GM23338 (cell line): ENCODE measurements around the gene FAM90A1. TPM values are rescaled to one million over a fixed set of nuclear protein-coding genes. Genes with fewer than 3 reads are reported as not detected.
"Not testable (repeated sequence)": the region's sequence is repeated elsewhere in the genome, so short reads cannot be mapped to it uniquely, and the experiment has no call there.

Experiments
- ATAC-seq: fragments of 200-7000 bp; cut with Tn5 transposase; 3 replicates; pipeline ENCODE4 v1.9.1; 2020
- DNase-seq: peaks from one replicate; pipeline ENCODE4 v3.0.0-alpha.2; 2015; ENCODE audit warnings: low spot score
- H2AFZ ChIP-seq: fragments of 200-600 bp; sonication (generic); 2 replicates; pipeline ENCODE4 v1.8.0; 2016; ENCODE audit warnings: antibody characterized with exemption, mild to moderate bottlenecking, moderate library complexity
- H3F3A ChIP-seq: fragments of 200-600 bp; sonication (generic); replicated peaks from 2 replicates; pipeline ENCODE4 v1.8.0; 2017; ENCODE audit warnings: antibody characterized with exemption, mixed run types, low read depth
- H3K27ac ChIP-seq: fragments of 200-600 bp; sonication (generic); 2 replicates; pipeline ENCODE4 v1.6.1; 2016; ENCODE audit warnings: low read depth
- H3K27me3 ChIP-seq: fragments of 200-600 bp; sonication (generic); 2 replicates; pipeline ENCODE4 v1.8.0; 2016; ENCODE audit warnings: mild to moderate bottlenecking, mixed run types, moderate library complexity; ENCODE audit not compliant: insufficient read depth
- H3K36me3 ChIP-seq: fragments of 200-600 bp; sonication (generic); 2 replicates; pipeline ENCODE4 v1.8.0; 2016; ENCODE audit warnings: mild to moderate bottlenecking; ENCODE audit not compliant: insufficient read depth
- H3K4me1 ChIP-seq: fragments of 200-600 bp; sonication (generic); 2 replicates; pipeline ENCODE4 v1.8.0; 2016; ENCODE audit warnings: mild to moderate bottlenecking, moderate library complexity; ENCODE audit not compliant: insufficient read depth
- H3K4me2 ChIP-seq: fragments of 200-600 bp; sonication (generic); 2 replicates; pipeline ENCODE4 v1.7.1; 2017; ENCODE audit warnings: mixed run types
- H3K4me3 ChIP-seq: fragments of 200-600 bp; sonication (generic); 2 replicates; pipeline ENCODE4 v1.6.1; 2016; ENCODE audit warnings: mixed run types
- H3K79me2 ChIP-seq: fragments of 200-600 bp; sonication (generic); replicated peaks from 2 replicates; pipeline ENCODE4 v1.8.0; 2017; ENCODE audit warnings: mild to moderate bottlenecking; ENCODE audit not compliant: insufficient read depth
- H3K9me2 ChIP-seq: fragments of 200-600 bp; sonication (generic); 2 replicates; pipeline ENCODE4 v1.8.0; 2017; ENCODE audit not compliant: insufficient read depth
- H4K20me1 ChIP-seq: fragments of 200-600 bp; sonication (generic); replicated peaks from 2 replicates; pipeline ENCODE4 v1.8.0; 2017; ENCODE audit warnings: mild to moderate bottlenecking; ENCODE audit not compliant: insufficient read depth
- H3K27ac Mint-ChIP-seq: 2 replicates; pipeline ENCODE4 v1.8.0; 2020; ENCODE audit warnings: inconsistent platforms, mild to moderate bottlenecking, moderate library complexity, mixed read lengths
- H3K27me3 Mint-ChIP-seq: 3 replicates; pipeline ENCODE4 v1.8.0; 2022; ENCODE audit warnings: low read depth, mild to moderate bottlenecking, moderate library complexity, mixed read lengths, inconsistent platforms; ENCODE audit not compliant: insufficient read depth, poor library complexity
- H3K36me3 Mint-ChIP-seq: 3 replicates; pipeline ENCODE4 v1.8.0; 2021; ENCODE audit warnings: low read depth, mild to moderate bottlenecking, inconsistent platforms, moderate library complexity, mixed read lengths
- H3K4me1 Mint-ChIP-seq: 3 replicates; pipeline ENCODE4 v1.8.0; 2020; ENCODE audit warnings: mild to moderate bottlenecking, inconsistent platforms, mixed read lengths
- H3K4me3 Mint-ChIP-seq: 3 replicates; pipeline ENCODE4 v1.8.0; 2021; ENCODE audit warnings: moderate library complexity, mild to moderate bottlenecking, inconsistent platforms, mixed read lengths
- H3K9me3 Mint-ChIP-seq: 3 replicates; pipeline ENCODE4 v1.8.0; 2020; ENCODE audit warnings: moderate library complexity, mild to moderate bottlenecking, inconsistent platforms, mixed read lengths
- POLR2AphosphoS5 ChIP-seq: IDR thresholded peaks from 2 replicates; pipeline ENCODE4 v1.6.1; 2016; ENCODE audit warnings: antibody characterized with exemption, low read depth
- polyA plus RNA-seq: library from polyadenylated mRNA; unstranded; fragments of >200 nt; fragmentation: Nextera tagmentation; extraction: Ambion mirVana; gene quantifications from 2 replicates; pipeline ENCODE4 v1.2.1, GENCODE V29; 2016
- total RNA-seq: library from RNA; depleted of rRNA; stranded (reverse); fragments of >200 nt; shearing (Covaris generic); gene quantifications from 2 replicates; pipeline ENCODE4 v1.2.3, GENCODE V29; 2014

Gene FAM90A1
- total and polyA plus RNA-seq, 2 experiments from 2014 or later, result 0.14 TPM; not detected in 1

- Histone ChIP-seq H2AFZ (peak overlapping the region; percentile 96), H3K27ac (peak overlapping the region; percentile 73; the same call in 1 of the 2 replicates)
- peak overlapping the region; percentile 84 for H3K27ac Mint-ChIP-seq
Observed at GRCh38 chr12:8243682-8244161, 16.3 kb upstream of the FAM90A1 start.

GRCh38 chr12:8242880-8243681 is 15.7 kb upstream of the FAM90A1 start:
- Histone ChIP-seq H3K4me2 (peak overlapping the region; percentile 88), H3K4me3 (peak overlapping the region; percentile 85), H2AFZ (peak overlapping the region; percentile 52; the same call in 1 of the 2 replicates), H3K27ac (peak overlapping the region; percentile 69; the same call in 1 of the 2 replicates)
- peak overlapping the region; percentile 92 for H3K4me3 Mint-ChIP-seq
- not testable (repeated sequence) for H3K9me2 ChIP-seq, H3K36me3 Mint-ChIP-seq, H3K4me1 ChIP-seq, H3F3A ChIP-seq, H3K36me3 ChIP-seq, H3K27me3 ChIP-seq, H3K79me2 ChIP-seq, H4K20me1 ChIP-seq, H3K9me3 Mint-ChIP-seq
- DNase-seq (peak; percentile 95), ATAC-seq (peak; percentile 100)
- peaks cover 20% of the 10 kb centered on the region for H3K4me1 Mint-ChIP-seq
- peak; percentile 59 for TF ChIP-seq POLR2AphosphoS5
- H3K27ac Mint-ChIP-seq, result peak overlapping the region; percentile 99
- H3K27me3 Mint-ChIP-seq, result peaks cover 11% of the 10 kb centered on the region

More at GRCh38 chr12:8243682-8244161, 16.3 kb upstream of the FAM90A1 start:
- peak; percentile 71 for TF ChIP-seq POLR2AphosphoS5
- not testable (repeated sequence) for H3K4me1 ChIP-seq, H3F3A ChIP-seq, H3K79me2 ChIP-seq, H4K20me1 ChIP-seq, H3K27me3 ChIP-seq, H3K36me3 ChIP-seq, H3K36me3 Mint-ChIP-seq, H3K9me2 ChIP-seq, H3K9me3 Mint-ChIP-seq
- ATAC-seq, result peak; percentile 24; the same call in 2 of the 3 replicates
- DNase-seq, result peak; percentile 96
- Histone ChIP-seq H3K4me2 (peak overlapping the region; percentile 97), H3K4me3 (peak overlapping the region; percentile 95)
- H3K4me3 Mint-ChIP-seq, result peak overlapping the region; percentile 92
- H3K27me3 Mint-ChIP-seq, result peaks cover 12% of the 10 kb centered on the region
- H3K4me1 Mint-ChIP-seq, result peaks cover 20% of the 10 kb centered on the region

DNA sequence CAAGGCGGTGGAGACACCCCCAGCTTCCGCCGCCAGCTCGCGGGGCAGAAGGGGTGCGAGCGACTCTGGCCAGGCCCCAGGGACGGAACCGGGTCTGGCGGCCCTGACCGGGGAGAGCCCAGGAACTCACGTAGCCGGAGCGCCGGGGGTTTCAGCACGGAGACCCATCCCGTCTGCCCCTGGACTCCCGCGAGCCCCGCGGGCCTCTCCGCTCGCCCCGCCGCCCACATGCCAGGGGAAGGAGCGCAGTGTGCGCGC is 15.1 kb upstream of the FAM90A1 start:
- peak overlapping the region; percentile 86 for H3K4me3 Mint-ChIP-seq
- not testable (repeated sequence) for H3K36me3 ChIP-seq, H4K20me1 ChIP-seq, H3K4me1 ChIP-seq, H3K27ac Mint-ChIP-seq, H3K27me3 ChIP-seq, H3K9me2 ChIP-seq, H3K9me3 Mint-ChIP-seq, H3F3A ChIP-seq, H3K36me3 Mint-ChIP-seq, H3K79me2 ChIP-seq, DNase-seq
- H3K27ac ChIP-seq, result peak overlapping the region; percentile 69; the same call in 1 of the 2 replicates
- peak; percentile 28 for ATAC-seq
- peak overlapping the region; percentile 88 for H3K4me2 ChIP-seq
- H3K4me1 Mint-ChIP-seq, result peaks cover 20% of the 10 kb centered on the region
- H3K27me3 Mint-ChIP-seq, result peaks cover 11% of the 10 kb centered on the region
- H2AFZ ChIP-seq, result peak overlapping the region; percentile 52; the same call in 1 of the 2 replicates
- peak overlapping the region; percentile 85 for H3K4me3 ChIP-seq

GRCh38 chr12:8241917-8242621 is 14.7 kb upstream of the FAM90A1 start:
- Histone ChIP-seq H3K4me3 (peak overlapping the region; percentile 85), H3K4me2 (peak overlapping the region; percentile 88), H2AFZ (peak overlapping the region; percentile 52; the same call in 1 of the 2 replicates), H3K27ac (0 out of 2 replicates have a peak overlapping the region, but pooled peaks have one; percentile 69)
- not testable (repeated sequence) for H3K4me1 ChIP-seq, H3F3A ChIP-seq, H4K20me1 ChIP-seq, H3K9me3 Mint-ChIP-seq, ATAC-seq, H3K27ac Mint-ChIP-seq, H3K36me3 Mint-ChIP-seq, H3K27me3 ChIP-seq, H3K36me3 ChIP-seq, H3K79me2 ChIP-seq, H3K9me2 ChIP-seq
- Mint-ChIP-seq H3K27me3 (peaks cover 12% of the 10 kb centered on the region), H3K4me1 (peaks cover 19% of the 10 kb centered on the region), H3K4me3 (peak overlapping the region; percentile 86)
- DNase-seq, result peak; percentile 44

DNA sequence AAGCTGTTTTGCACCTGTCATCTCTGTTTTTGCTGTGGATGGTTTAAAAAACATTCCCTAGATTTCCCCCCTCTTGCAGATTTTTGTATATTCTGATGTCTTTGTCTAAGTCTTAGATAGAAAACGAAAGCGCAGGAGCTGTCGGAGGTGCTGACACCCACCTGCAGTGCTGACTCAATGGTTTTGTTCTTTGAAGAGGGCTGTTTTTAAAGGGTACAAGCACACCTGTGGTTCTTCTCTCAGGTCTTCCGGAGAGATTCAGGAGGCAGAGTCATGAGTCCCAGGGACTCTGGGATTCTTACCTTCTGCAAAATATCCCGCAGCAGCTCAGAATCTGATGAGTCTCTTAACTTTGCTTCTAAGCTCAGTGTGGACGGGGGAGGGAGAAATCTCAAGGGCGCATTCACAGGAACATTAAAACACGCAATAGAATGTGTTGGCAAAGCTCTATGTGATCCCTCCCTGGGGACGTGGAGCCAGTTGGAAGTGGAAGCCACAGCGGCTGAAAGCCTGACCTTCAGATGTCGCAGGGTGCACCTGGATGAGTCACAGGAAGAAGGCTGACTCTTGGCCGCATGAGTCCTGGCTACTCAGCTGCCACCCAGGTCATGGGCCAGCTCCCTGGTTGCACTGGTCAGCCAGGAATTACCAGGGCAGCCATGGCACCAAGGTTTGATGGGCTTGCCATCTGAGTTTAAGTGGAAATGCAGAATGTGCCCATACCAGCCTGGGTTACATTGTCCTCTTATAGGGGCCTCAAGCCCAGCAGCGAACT is 13.1 kb upstream of the FAM90A1 start:
- not testable (repeated sequence) for H3K4me2 ChIP-seq, H3K9me3 Mint-ChIP-seq, DNase-seq, H3K27ac Mint-ChIP-seq, H3K79me2 ChIP-seq, H3F3A ChIP-seq, H3K27me3 ChIP-seq, H3K4me3 Mint-ChIP-seq, H2AFZ ChIP-seq, H3K9me2 ChIP-seq, H3K4me3 ChIP-seq, H3K36me3 Mint-ChIP-seq, H3K4me1 ChIP-seq, ATAC-seq, H3K36me3 ChIP-seq, H4K20me1 ChIP-seq, H3K27ac ChIP-seq
- peaks cover 15% of the 10 kb centered on the region for H3K27me3 Mint-ChIP-seq
- H3K4me1 Mint-ChIP-seq, result peaks cover 17% of the 10 kb centered on the region

GRCh38 chr12:8237031-8237430 is 9.6 kb upstream of the FAM90A1 start:
- not testable (repeated sequence) for H3F3A ChIP-seq, DNase-seq, H3K27ac Mint-ChIP-seq, H3K36me3 Mint-ChIP-seq, H3K4me3 ChIP-seq, H3K27ac ChIP-seq, H3K4me2 ChIP-seq, H3K4me1 ChIP-seq, H3K4me3 Mint-ChIP-seq, H2AFZ ChIP-seq, H3K27me3 ChIP-seq, H3K9me3 Mint-ChIP-seq, H3K79me2 ChIP-seq, ATAC-seq, H3K9me2 ChIP-seq, H4K20me1 ChIP-seq, H3K36me3 ChIP-seq
- H3K4me1 Mint-ChIP-seq, result peaks cover 17% of the 10 kb centered on the region
- peaks cover 16% of the 10 kb centered on the region for H3K27me3 Mint-ChIP-seq
